ENCODE measurements around the gene CBX7.

The CBX7 gene

DNA sequence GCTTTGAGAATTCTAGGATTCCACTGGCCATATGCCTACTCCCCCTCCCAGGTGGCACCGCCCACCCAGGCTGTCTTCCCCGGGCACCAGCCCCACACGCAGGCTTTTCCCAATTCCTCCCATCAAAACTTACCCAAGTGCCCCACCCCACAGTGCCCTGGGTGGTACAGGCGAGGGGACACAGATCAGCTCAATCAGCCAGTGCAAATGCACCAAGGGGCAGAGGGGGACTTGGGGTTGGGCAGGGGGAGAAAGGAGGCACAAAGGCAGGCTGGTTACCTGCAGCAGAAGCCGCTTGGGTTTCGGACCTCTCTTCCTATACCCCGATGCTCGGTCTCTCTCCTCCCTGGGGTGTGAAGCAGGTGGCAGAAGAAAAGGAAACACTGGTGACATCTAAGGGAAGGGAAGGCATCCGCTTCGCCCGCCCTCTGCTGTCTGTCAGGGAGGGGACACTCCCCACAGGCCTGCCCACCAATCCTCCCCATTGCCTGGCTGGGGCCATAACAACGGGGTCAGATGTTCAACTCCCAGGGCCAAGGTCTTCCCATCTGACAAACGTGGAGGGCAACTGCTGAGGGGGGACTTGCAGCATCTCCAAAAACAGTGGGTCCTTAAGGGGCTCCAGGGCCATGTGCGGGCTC lies 14.0 kb downstream of the CBX7 start:
- Histone ChIP-seq H3K27me3 (ENCODE audit: control insufficient read depth, insufficient read depth, low read length) (peaks cover 1% of the 10 kb centered on the region), H3K27ac (ENCODE audit: low read length) (no peak overlapping the region), H3K9ac (ENCODE audit: low read length) (no peak overlapping the region), H3K36me3 (ENCODE audit: control insufficient read depth, low read depth, low read length) (no peaks in the 10 kb centered on the region), H3K4me1 (ENCODE audit: control insufficient read depth, low read depth, low read length) (no peaks in the 10 kb centered on the region), H3K4me3 (ENCODE audit: low read length) (no peak overlapping the region), H3K9me3 (ENCODE audit: control insufficient read depth, low read depth, low read length) (no peaks in the 10 kb centered on the region)

DNA sequence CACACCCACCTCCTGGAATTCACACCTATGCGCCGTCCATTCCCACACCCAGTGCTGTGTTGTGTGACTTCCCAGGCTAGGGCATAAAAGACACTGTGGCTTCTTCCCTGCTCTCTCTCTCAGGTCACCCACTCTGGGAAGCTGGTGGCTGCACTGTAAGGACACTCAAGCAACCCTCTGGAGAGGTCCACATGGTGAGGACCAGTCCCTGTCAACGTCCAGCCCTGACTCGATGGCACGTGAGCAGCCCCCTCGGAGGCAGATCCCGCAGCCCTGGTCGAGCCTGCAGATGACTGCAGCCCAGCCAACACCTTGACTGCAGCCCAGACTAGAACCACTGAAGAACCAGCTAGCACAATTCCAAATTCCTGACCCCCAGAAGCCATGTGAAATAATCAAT lies 16.2 kb downstream of the CBX7 start:
- Histone ChIP-seq H3K27me3 (ENCODE audit: control insufficient read depth, insufficient read depth, low read length) (no peaks in the 10 kb centered on the region), H3K9me3 (ENCODE audit: control insufficient read depth, low read depth, low read length) (no peaks in the 10 kb centered on the region), H3K4me1 (ENCODE audit: control insufficient read depth, low read depth, low read length) (peaks cover 2% of the 10 kb centered on the region)

DNA sequence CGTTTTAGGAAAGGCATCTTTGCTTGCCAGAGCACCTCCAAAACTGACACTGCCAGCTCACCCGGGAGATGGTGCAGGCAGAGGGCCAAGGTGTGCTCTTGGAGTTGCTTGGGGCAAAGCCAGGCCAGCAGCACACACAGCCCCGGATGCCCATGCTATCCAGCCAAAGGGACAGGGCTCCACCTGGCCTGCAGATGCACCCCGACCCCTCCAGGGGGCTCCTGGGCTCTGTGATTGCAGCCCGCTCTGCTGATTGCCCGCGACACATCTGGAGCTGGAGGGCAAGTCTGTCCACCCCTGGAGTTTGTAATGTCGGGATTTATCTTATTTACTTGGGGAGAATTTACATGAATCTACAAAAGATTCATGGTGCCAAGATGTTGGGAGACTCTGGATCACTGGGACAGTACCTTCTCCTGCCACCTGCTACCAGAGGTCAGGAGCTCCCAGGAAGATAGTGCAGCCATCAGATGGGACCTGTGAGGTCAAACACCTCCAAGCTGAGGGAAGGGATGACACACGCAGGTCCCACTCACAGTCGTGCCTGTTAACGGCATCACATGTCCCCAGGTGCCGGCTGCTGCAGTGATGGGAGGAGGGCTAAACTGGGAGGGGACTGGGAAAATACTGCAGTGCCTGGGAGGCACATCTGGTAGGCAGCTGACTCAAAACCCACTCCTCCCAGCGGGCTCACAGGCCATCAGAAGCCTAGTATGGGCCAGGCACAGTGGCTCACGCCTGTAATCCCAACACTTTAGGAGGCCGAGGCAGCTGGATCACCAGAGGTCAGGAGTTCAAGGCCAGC lies 17.2 kb downstream of the CBX7 start:
- H3K36me3 ChIP-seq (ENCODE audit: control insufficient read depth, low read depth, low read length) = no peaks in the 10 kb centered on the region
- no peak overlapping the region for H3K4me3 ChIP-seq (ENCODE audit: low read length)
- peaks cover 12% of the 10 kb centered on the region for H3K4me1 ChIP-seq (ENCODE audit: control insufficient read depth, low read depth, low read length)
- H3K9me3 ChIP-seq (ENCODE audit: control insufficient read depth, low read depth, low read length) = no peaks in the 10 kb centered on the region
- H3K9ac ChIP-seq (ENCODE audit: low read length) = no peak overlapping the region
- no peaks in the 10 kb centered on the region for H3K27me3 ChIP-seq (ENCODE audit: control insufficient read depth, insufficient read depth, low read length)
- H3K27ac ChIP-seq (ENCODE audit: low read length) = no peak overlapping the region

More for the DNA sequence above, 16.2 kb downstream of the CBX7 start:
- no peak overlapping the region for H3K27ac ChIP-seq (ENCODE audit: low read length)
- no peak overlapping the region for H3K4me3 ChIP-seq (ENCODE audit: low read length)
- no peak overlapping the region for H3K9ac ChIP-seq (ENCODE audit: low read length)
- H3K36me3 ChIP-seq (ENCODE audit: control insufficient read depth, low read depth, low read length) = no peaks in the 10 kb centered on the region

DNA sequence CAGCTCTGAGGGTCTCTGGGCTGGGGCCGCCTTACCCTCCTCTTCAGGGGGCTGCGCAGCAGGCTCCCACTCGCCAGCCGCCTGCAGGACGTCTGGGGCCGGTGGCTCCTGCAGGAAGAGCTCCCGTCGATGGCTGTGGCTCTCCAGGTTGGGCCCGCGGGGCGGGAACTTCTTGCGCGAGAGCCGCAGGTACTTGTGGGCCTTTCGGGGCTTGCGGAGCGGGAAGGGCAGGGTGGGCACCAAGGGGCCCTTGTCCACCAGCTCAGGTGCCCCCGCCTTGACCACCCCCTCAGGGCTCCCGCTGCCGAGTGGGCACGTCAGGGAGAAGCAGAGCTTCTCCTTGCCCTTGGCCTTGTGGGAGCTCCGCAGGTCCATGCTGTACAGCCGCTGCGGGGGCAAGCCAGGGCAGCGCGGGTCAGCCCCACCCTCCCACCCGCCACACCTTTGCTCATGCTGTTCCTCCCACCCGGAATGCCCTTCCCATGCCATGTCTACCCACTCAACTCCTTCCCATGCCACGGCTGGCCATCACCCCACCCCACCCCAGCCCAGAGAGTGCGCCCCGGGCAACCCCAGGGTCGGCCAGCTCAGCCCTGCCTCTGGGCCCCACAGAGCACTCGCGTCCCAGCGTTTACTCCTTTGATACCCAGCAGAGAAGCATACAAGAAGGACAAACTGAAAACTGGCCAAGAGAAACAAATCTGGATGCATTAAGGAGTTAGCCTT lies 18.0 kb downstream of the CBX7 start:
- H3K4me3 ChIP-seq (ENCODE audit: low read length) = no peak overlapping the region
- H3K36me3 ChIP-seq (ENCODE audit: control insufficient read depth, low read depth, low read length) = no peaks in the 10 kb centered on the region
- H3K4me1 ChIP-seq (ENCODE audit: control insufficient read depth, low read depth, low read length) = peaks cover 15% of the 10 kb centered on the region
- H3K9ac ChIP-seq (ENCODE audit: low read length) = no peak overlapping the region
- H3K9me3 ChIP-seq (ENCODE audit: control insufficient read depth, low read depth, low read length) = no peaks in the 10 kb centered on the region
- H3K27me3 ChIP-seq (ENCODE audit: control insufficient read depth, insufficient read depth, low read length) = no peaks in the 10 kb centered on the region
- no peak overlapping the region for H3K27ac ChIP-seq (ENCODE audit: low read length)

DNA sequence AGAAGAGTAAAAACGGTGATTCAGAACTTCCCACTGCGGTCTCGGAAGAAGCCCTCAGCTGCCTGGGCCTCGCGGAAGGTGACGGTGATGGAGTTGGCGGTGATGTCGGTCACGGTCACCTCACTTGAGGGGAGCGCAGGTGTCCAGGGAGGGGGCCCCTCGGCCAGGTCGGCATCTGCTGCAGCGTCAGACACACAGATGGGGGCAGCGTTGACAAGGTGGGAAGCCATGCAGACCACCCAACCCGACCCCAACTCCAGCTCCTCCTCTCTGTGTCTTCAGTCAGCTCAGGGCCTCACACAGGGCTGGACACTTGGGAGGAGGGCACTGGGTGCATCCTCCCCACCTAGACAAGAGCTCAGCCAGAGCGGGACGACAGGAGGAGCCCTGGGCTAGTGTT lies 18.6 kb downstream of the CBX7 start:
- H3K9me3 ChIP-seq (ENCODE audit: control insufficient read depth, low read depth, low read length) = no peaks in the 10 kb centered on the region
- no peak overlapping the region for H3K9ac ChIP-seq (ENCODE audit: low read length)
- H3K27me3 ChIP-seq (ENCODE audit: control insufficient read depth, insufficient read depth, low read length) = no peaks in the 10 kb centered on the region
- H3K4me3 ChIP-seq (ENCODE audit: low read length) = no peak overlapping the region
- no peak overlapping the region for H3K27ac ChIP-seq (ENCODE audit: low read length)
- H3K4me1 ChIP-seq (ENCODE audit: control insufficient read depth, low read depth, low read length) = peaks cover 15% of the 10 kb centered on the region
- no peaks in the 10 kb centered on the region for H3K36me3 ChIP-seq (ENCODE audit: control insufficient read depth, low read depth, low read length)

DNA sequence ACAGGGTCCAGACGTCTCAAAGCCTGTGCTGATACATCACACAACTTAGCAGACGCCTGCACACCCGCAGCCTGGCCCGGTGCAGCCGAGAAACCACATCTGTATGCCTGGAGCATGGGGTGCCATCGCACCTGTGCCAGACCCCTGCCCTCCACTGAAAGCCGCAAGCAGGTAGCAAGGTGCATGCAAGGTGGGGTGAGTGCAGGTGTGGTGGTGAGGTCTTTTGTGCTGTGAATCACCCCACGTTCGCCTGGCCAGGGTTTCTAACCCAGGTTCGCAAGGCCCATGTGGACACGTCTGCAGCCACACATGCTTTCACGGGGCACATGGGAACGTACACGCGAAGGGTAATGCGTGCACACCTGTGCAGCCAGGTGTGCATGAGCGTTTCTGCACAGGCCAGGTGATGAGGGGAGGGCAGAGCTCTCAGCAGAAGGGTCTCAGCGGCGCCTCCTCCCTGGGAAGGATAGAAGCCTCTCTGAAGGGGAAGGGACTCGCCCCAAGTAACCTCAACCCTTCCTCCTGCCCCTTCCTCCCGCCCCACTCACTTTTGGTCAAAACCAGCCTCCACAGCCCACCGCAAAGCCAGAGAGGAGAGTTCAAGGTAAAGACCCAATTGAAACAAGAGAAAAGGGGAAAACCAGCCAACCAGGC lies 19.5 kb downstream of the CBX7 start:
- no peaks in the 10 kb centered on the region for H3K9me3 ChIP-seq (ENCODE audit: control insufficient read depth, low read depth, low read length)
- H3K36me3 ChIP-seq (ENCODE audit: control insufficient read depth, low read depth, low read length) = no peaks in the 10 kb centered on the region
- no peak overlapping the region for H3K27ac ChIP-seq (ENCODE audit: low read length)
- no peak overlapping the region for H3K4me3 ChIP-seq (ENCODE audit: low read length)
- H3K4me1 ChIP-seq (ENCODE audit: control insufficient read depth, low read depth, low read length) = peaks cover 15% of the 10 kb centered on the region
- H3K27me3 ChIP-seq (ENCODE audit: control insufficient read depth, insufficient read depth, low read length) = no peaks in the 10 kb centered on the region
- no peak overlapping the region for H3K9ac ChIP-seq (ENCODE audit: low read length)

DNA sequence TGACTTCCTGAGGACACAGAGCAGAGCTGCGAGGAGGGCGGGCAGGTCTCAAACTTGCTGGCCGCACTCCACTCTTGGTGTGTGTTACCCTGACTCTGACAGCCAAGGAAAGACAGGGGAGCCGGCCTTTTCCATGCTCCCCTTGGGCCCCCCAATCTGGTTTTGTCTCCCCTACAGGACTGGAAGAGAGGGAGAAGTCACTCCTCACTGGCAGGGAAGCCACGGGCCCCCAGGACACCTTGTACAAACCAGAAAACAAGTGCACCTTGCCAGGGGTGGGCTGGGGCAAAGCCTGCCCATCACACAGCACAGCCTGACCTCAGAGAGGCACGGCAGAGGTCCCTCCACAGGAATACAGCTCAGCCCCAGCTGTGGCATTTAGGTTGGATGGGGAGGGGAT lies 20.2 kb downstream of the CBX7 start:
- H3K27ac ChIP-seq (ENCODE audit: low read length) = no peak overlapping the region
- H3K27me3 ChIP-seq (ENCODE audit: control insufficient read depth, insufficient read depth, low read length) = no peaks in the 10 kb centered on the region
- H3K36me3 ChIP-seq (ENCODE audit: control insufficient read depth, low read depth, low read length) = no peaks in the 10 kb centered on the region
- H3K9ac ChIP-seq (ENCODE audit: low read length) = no peak overlapping the region
- no peak overlapping the region for H3K4me3 ChIP-seq (ENCODE audit: low read length)
- no peaks in the 10 kb centered on the region for H3K9me3 ChIP-seq (ENCODE audit: control insufficient read depth, low read depth, low read length)
- peaks cover 15% of the 10 kb centered on the region for H3K4me1 ChIP-seq (ENCODE audit: control insufficient read depth, low read depth, low read length)

DNA sequence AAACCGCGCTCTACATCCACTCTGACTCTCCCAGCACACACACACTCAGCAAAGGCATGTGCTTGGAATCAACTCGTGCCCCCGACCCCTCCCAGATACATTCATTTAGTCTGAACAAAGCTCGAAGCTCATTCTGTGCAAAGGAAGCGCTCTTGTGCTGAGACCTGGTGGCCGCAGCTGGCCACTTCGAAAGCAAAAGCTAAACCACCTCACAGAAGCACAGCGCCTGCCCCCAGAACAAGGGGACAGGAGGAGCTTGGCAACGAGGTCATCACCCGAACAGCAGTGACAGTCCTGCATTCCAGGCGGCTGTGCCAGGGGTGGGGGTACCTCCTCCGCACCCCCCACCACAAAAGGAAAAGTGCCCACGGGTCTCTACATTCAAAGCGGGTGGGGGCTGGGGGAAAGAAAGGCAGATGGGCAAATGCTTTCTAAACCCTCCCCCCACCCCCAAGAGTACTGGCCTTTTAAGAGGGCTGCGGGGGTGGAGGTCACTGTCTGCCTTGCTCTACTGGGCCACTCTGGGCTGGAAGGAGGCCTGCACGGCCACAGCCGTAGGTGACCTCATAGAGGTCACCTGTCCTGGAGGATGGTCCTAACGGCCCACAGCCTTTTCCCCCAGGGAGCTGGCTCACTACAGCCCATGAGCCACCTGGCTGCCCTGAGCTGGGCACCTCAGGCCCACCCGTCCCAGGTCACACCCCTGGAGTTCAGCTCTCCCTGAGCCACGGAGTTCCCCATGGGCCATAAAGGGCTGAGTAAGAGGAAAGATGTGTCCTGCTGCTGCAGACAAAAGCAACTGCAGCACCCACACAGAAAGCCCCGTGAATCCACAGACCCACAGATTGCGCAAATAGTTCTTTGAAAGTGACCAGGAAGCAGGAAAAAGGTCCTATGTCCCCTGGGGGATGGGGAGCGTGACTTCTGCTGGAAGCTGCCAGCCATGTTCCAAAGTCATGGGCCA lies 21.3 kb downstream of the CBX7 start:
- Histone ChIP-seq H3K36me3 (ENCODE audit: control insufficient read depth, low read depth, low read length) (no peaks in the 10 kb centered on the region), H3K9ac (ENCODE audit: low read length) (no peak overlapping the region), H3K9me3 (ENCODE audit: control insufficient read depth, low read depth, low read length) (no peaks in the 10 kb centered on the region), H3K27me3 (ENCODE audit: control insufficient read depth, insufficient read depth, low read length) (no peaks in the 10 kb centered on the region), H3K4me1 (ENCODE audit: control insufficient read depth, low read depth, low read length) (peaks cover 15% of the 10 kb centered on the region), H3K4me3 (ENCODE audit: low read length) (no peak overlapping the region), H3K27ac (ENCODE audit: low read length) (no peak overlapping the region)

DNA sequence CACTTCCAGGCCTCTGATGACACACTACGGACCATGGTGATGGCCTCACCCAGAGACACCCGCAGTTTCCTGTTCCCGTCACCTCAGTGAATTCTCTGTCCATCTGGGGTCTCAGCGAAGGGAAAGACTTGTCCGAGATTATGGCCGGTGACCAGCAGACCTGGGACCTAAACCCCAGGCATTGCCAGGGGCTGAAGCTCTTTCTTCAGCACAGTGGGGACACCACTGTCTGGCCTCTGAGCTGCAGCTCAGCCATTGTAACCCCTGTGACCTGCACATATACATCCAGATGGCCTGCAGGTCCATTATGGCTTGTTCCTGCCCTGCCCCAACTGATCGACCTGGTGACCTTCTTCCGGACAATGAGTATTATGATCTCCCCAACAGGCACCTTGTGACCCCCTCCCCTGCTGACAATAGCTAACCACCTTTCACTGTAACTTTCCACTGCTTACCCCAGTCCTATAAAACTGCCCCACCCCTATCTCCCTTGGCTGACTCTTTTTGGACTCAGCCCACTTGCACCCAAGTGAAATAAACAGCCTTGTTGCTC lies 22.3 kb downstream of the CBX7 start:
- no peaks in the 10 kb centered on the region for H3K9me3 ChIP-seq (ENCODE audit: control insufficient read depth, low read depth, low read length)
- no peak overlapping the region for H3K9ac ChIP-seq (ENCODE audit: low read length)
- no peak overlapping the region for H3K4me3 ChIP-seq (ENCODE audit: low read length)
- H3K4me1 ChIP-seq (ENCODE audit: control insufficient read depth, low read depth, low read length) = peaks cover 15% of the 10 kb centered on the region
- no peak overlapping the region for H3K27ac ChIP-seq (ENCODE audit: low read length)
- no peaks in the 10 kb centered on the region for H3K27me3 ChIP-seq (ENCODE audit: control insufficient read depth, insufficient read depth, low read length)
- H3K36me3 ChIP-seq (ENCODE audit: control insufficient read depth, low read depth, low read length) = no peaks in the 10 kb centered on the region

DNA sequence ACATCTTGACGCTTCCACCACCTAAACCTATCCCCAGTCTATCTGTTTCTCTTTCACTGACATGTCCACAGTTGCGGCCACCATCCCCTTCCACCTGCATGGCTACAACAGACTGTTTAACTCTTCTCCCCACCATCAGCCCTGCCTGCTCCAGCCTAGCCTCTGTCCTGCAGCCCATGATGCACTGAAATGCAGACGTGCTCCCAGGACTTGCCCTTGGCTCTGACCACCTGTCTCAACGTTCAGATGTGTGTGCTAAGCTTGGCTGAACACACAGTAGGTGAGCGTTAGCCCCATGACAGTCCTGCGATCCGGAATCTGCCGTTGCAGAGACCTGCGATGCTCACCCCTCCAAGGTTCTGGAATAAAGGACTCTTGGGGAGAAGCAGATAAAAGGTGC lies 22.7 kb downstream of the CBX7 start:
- H3K27me3 ChIP-seq (ENCODE audit: control insufficient read depth, insufficient read depth, low read length) = no peaks in the 10 kb centered on the region
- no peaks in the 10 kb centered on the region for H3K9me3 ChIP-seq (ENCODE audit: control insufficient read depth, low read depth, low read length)
- no peak overlapping the region for H3K27ac ChIP-seq (ENCODE audit: low read length)
- H3K4me3 ChIP-seq (ENCODE audit: low read length) = no peak overlapping the region
- H3K36me3 ChIP-seq (ENCODE audit: control insufficient read depth, low read depth, low read length) = no peaks in the 10 kb centered on the region
- H3K9ac ChIP-seq (ENCODE audit: low read length) = no peak overlapping the region
- peaks cover 15% of the 10 kb centered on the region for H3K4me1 ChIP-seq (ENCODE audit: control insufficient read depth, low read depth, low read length)

All from iPS-18a (cell line).